Chondrocyte (in vitro differentiated cells): ENCODE results near the gene FGFR3. TPM values are rescaled to one million over a fixed set of nuclear protein-coding genes. Genes with fewer than 3 reads are reported as not detected.

Experiments used
- DNase-seq: peaks from one replicate; pipeline ENCODE4 v3.0.0; 2021; ENCODE audit warnings: mixed read lengths, low spot score
- H3K27ac Mint-ChIP-seq: one replicate; pipeline ENCODE4 v1.8.0; 2021; ENCODE audit warnings: mild to moderate bottlenecking, moderate library complexity, mixed read lengths; ENCODE audit not compliant: unreplicated experiment
- H3K27me3 Mint-ChIP-seq: 2 replicates; pipeline ENCODE4 v1.8.0; 2021; ENCODE audit warnings: low read depth, mixed read lengths
- H3K36me3 Mint-ChIP-seq: 2 replicates; pipeline ENCODE4 v1.8.0; 2021; ENCODE audit warnings: low read depth, mixed read lengths
- H3K4me1 Mint-ChIP-seq: 2 replicates; pipeline ENCODE4 v1.8.0; 2021; ENCODE audit warnings: low read depth, mild to moderate bottlenecking, mixed read lengths
- H3K4me3 Mint-ChIP-seq: one replicate; pipeline ENCODE4 v1.8.0; 2021; ENCODE audit warnings: mild to moderate bottlenecking, moderate library complexity, mixed read lengths; ENCODE audit not compliant: unreplicated experiment
- H3K9me3 Mint-ChIP-seq: 2 replicates; pipeline ENCODE4 v1.8.0; 2021; ENCODE audit warnings: low read depth, mixed read lengths
- total RNA-seq: library from RNA; stranded (reverse); gene quantifications from 3 replicates; pipeline ENCODE4 v1.2.1, GENCODE V29; 2021
- TF ChIP-seq, protein P1 (sequence below): fragments of 200-600 bp; sonication (generic); IDR thresholded peaks from 2 replicates; pipeline ENCODE4 v1.5.0; 2021; ENCODE audit warnings: antibody characterized with exemption, mild to moderate bottlenecking, moderate library complexity

Gene FGFR3
- total RNA-seq, 1 donor from 2014 or later = 1.3 TPM

GRCh38 chr4:1777822-1778641 lies 15.1 kb upstream of the FGFR3 start:
- Mint-ChIP-seq H3K27me3 (no peaks in the 10 kb centered on the region), H3K27ac (no peak overlapping the region), H3K36me3 (no peaks in the 10 kb centered on the region), H3K4me1 (peaks cover 9% of the 10 kb centered on the region), H3K9me3 (no peaks in the 10 kb centered on the region), H3K4me3 (peak overlapping the region; percentile 12)
- TF ChIP-seq, protein P1, sequence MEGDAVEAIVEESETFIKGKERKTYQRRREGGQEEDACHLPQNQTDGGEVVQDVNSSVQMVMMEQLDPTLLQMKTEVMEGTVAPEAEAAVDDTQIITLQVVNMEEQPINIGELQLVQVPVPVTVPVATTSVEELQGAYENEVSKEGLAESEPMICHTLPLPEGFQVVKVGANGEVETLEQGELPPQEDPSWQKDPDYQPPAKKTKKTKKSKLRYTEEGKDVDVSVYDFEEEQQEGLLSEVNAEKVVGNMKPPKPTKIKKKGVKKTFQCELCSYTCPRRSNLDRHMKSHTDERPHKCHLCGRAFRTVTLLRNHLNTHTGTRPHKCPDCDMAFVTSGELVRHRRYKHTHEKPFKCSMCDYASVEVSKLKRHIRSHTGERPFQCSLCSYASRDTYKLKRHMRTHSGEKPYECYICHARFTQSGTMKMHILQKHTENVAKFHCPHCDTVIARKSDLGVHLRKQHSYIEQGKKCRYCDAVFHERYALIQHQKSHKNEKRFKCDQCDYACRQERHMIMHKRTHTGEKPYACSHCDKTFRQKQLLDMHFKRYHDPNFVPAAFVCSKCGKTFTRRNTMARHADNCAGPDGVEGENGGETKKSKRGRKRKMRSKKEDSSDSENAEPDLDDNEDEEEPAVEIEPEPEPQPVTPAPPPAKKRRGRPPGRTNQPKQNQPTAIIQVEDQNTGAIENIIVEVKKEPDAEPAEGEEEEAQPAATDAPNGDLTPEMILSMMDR = peak; percentile 66
- DNase-seq = no peak

DNA sequence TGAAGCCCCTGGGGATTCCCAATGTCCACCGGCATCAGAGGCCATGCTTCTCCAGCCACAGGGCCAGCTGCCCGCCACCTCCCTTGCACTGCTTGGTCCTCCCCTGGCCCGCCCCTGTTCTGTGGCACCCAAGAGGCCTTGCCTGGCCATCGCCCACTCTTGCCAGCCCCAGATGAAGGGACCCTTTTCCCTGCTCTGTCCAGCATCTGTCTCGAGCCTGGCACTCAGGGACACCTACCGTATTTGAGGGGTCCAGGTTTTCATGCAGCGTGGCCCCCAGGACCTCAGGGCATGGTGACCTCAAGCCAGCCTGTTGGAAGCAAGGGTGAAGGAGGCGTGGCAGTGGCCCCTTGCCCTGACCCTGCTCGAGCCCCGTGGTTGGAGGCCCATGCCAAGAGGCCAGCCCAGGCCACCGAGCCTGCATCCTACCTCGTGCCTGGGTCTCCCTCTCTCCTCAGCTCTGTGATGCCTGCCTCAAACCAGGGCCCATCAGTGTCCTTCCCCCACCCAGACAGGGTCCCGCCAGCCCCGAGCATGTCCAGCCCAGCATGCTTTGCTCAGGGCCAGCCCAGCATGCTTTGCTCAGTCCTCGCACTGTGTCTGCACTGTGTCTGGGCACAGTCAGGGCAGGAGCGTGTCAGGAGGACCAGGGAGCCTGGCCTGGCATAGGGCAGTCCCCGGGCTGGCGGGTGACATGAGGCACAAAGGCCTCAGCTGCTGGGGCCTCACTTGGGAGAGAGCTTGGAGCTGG lies 14.3 kb upstream of the FGFR3 start:
- TF ChIP-seq, protein P1 = no peak
- no peaks in the 10 kb centered on the region for H3K9me3 Mint-ChIP-seq
- no peaks in the 10 kb centered on the region for H3K36me3 Mint-ChIP-seq
- H3K27me3 Mint-ChIP-seq = no peaks in the 10 kb centered on the region
- no peak for DNase-seq
- no peak overlapping the region for H3K27ac Mint-ChIP-seq
- H3K4me3 Mint-ChIP-seq = no peak overlapping the region
- peaks cover 9% of the 10 kb centered on the region for H3K4me1 Mint-ChIP-seq

- Mint-ChIP-seq H3K9me3 (no peaks in the 10 kb centered on the region), H3K27me3 (no peaks in the 10 kb centered on the region), H3K4me3 (no peak overlapping the region), H3K27ac (no peak overlapping the region), H3K36me3 (no peaks in the 10 kb centered on the region), H3K4me1 (peaks cover 9% of the 10 kb centered on the region)
- TF ChIP-seq, protein P1 = no peak
- DNase-seq = no peak
These were observed 13.3 kb upstream of the FGFR3 start for GRCh38 chr4:1779588-1780382.

GRCh38 chr4:1780435-1780834 lies 12.7 kb upstream of the FGFR3 start:
- H3K4me1 Mint-ChIP-seq = peaks cover 9% of the 10 kb centered on the region
- H3K27me3 Mint-ChIP-seq = no peaks in the 10 kb centered on the region
- no peak overlapping the region for H3K27ac Mint-ChIP-seq
- no peak overlapping the region for H3K4me3 Mint-ChIP-seq
- no peaks in the 10 kb centered on the region for H3K9me3 Mint-ChIP-seq
- TF ChIP-seq, protein P1 = no peak
- H3K36me3 Mint-ChIP-seq = no peaks in the 10 kb centered on the region
- DNase-seq = no peak

- H3K9me3 Mint-ChIP-seq = no peaks in the 10 kb centered on the region
- H3K36me3 Mint-ChIP-seq = no peaks in the 10 kb centered on the region
- H3K4me3 Mint-ChIP-seq = no peak overlapping the region
- TF ChIP-seq, protein P1 = no peak
- H3K27me3 Mint-ChIP-seq = no peaks in the 10 kb centered on the region
- H3K4me1 Mint-ChIP-seq = peaks cover 6% of the 10 kb centered on the region
- no peak overlapping the region for H3K27ac Mint-ChIP-seq
- no peak for DNase-seq
These were observed 10.1 kb upstream of the FGFR3 start for GRCh38 chr4:1783015-1783414.
